HG03342 (cell line): ENCODE results near the gene UNC13D.
"Not testable (repeated sequence)": the region's sequence is repeated elsewhere in the genome, so short reads cannot be mapped to it uniquely, and the experiment has no call there.

Experiments used
- ATAC-seq: cut with Tn5 transposase; IDR thresholded peaks from one replicate; pipeline ENCODE4 v1.9.1; 2021; ENCODE audit warnings: mild to moderate bottlenecking, moderate library complexity; ENCODE audit not compliant: unreplicated experiment

UNC13D gene

GRCh38 chr17:75843577-75844529, at the start of gene UNC13D:
Gene UNC13D, minus strand, starts transcription at chr17:75844404. Its CDS starts 67 bp downstream, at chr17:75844337.
- ATAC-seq, result no peak

GRCh38 chr17:75893305-75894048, 49.3 kb upstream of the UNC13D start:
- no peak for ATAC-seq

GRCh38 chr17:75892556-75893224, 48.5 kb upstream of the UNC13D start:
- ATAC-seq, result no peak

- no peak for ATAC-seq
Measured at GRCh38 chr17:75891605-75892555, 47.7 kb upstream of the UNC13D start.

- no peak for ATAC-seq
Measured at GRCh38 chr17:75891022-75891604, 46.9 kb upstream of the UNC13D start.

- no peak for ATAC-seq
Measured at GRCh38 chr17:75889454-75889853, 45.2 kb upstream of the UNC13D start.

- ATAC-seq, result no peak
Measured at GRCh38 chr17:75888484-75888883, 44.3 kb upstream of the UNC13D start.

GRCh38 chr17:75885860-75886259, 41.7 kb upstream of the UNC13D start:
- ATAC-seq, result not testable (repeated sequence)

- ATAC-seq, result no peak
Measured at GRCh38 chr17:75885431-75885830, 41.2 kb upstream of the UNC13D start.

GRCh38 chr17:75881678-75882454, 37.7 kb upstream of the UNC13D start:
- ATAC-seq, result no peak

- ATAC-seq, result no peak
Measured at GRCh38 chr17:75880266-75880665, 36.1 kb upstream of the UNC13D start.

GRCh38 chr17:75878174-75878998, 34.2 kb upstream of the UNC13D start, which contains the start of gene TRIM47:
Gene TRIM47, minus strand, starts transcription at chr17:75878581. Its CDS starts 33 bp downstream, at chr17:75878548.
- no peak for ATAC-seq

GRCh38 chr17:75877752-75878173, 33.6 kb upstream of the UNC13D start:
- peak; percentile 60 for ATAC-seq

GRCh38 chr17:75876938-75877751, 32.9 kb upstream of the UNC13D start:
- no peak for ATAC-seq

GRCh38 chr17:75876190-75876937, 32.2 kb upstream of the UNC13D start:
- no peak for ATAC-seq

- no peak for ATAC-seq
Measured at GRCh38 chr17:75875940-75876189, 31.7 kb upstream of the UNC13D start.
